Activated CD8-positive, alpha-beta memory T cell treated with anti-CD3 and anti-CD28 coated beads for 24 hours (primary cell): Measurements from ENCODE around the gene AUTS2.
"Not testable (repeated sequence)": the region's sequence is repeated elsewhere in the genome, so short reads cannot be mapped to it uniquely, and the experiment has no call there.

Experiments used
- DNase-seq: peaks from one replicate; pipeline ENCODE4 v3.0.0-alpha.2; 2020

AUTS2 gene

GRCh38 chr7:70343519-70343918, 745.2 kb downstream of the AUTS2 start:
- DNase-seq = no peak

GRCh38 chr7:70344726-70345125, 746.5 kb downstream of the AUTS2 start:
- DNase-seq = no peak

GRCh38 chr7:70346844-70347462, 748.7 kb downstream of the AUTS2 start:
- DNase-seq = no peak

GRCh38 chr7:70347463-70348254, 749.4 kb downstream of the AUTS2 start:
- no peak for DNase-seq

- DNase-seq = no peak
These were observed 750.8 kb downstream of the AUTS2 start for GRCh38 chr7:70349031-70349430.

GRCh38 chr7:70349819-70350218, 751.5 kb downstream of the AUTS2 start:
- no peak for DNase-seq

GRCh38 chr7:70352088-70352487, 753.8 kb downstream of the AUTS2 start:
- DNase-seq = no peak

GRCh38 chr7:70352906-70353305, 754.6 kb downstream of the AUTS2 start:
- DNase-seq = no peak

GRCh38 chr7:70353330-70353945, 755.2 kb downstream of the AUTS2 start:
- DNase-seq = no peak

- DNase-seq = no peak
These were observed 755.7 kb downstream of the AUTS2 start for GRCh38 chr7:70353946-70354335.

GRCh38 chr7:70354409-70355169, 756.3 kb downstream of the AUTS2 start:
- DNase-seq = no peak

GRCh38 chr7:70355198-70356020, 757.1 kb downstream of the AUTS2 start:
- DNase-seq = no peak

- DNase-seq = no peak
These were observed 758.0 kb downstream of the AUTS2 start for GRCh38 chr7:70356085-70356786.

GRCh38 chr7:70356787-70357328, 758.6 kb downstream of the AUTS2 start:
- no peak for DNase-seq

- DNase-seq = no peak
These were observed 762.3 kb downstream of the AUTS2 start for GRCh38 chr7:70360557-70360956.

GRCh38 chr7:70361821-70362220, 763.5 kb downstream of the AUTS2 start:
- no peak for DNase-seq

- not testable (repeated sequence) for DNase-seq
These were observed 766.1 kb downstream of the AUTS2 start for GRCh38 chr7:70364393-70364792.

GRCh38 chr7:70371652-70372051, 773.4 kb downstream of the AUTS2 start:
- DNase-seq = no peak

- no peak for DNase-seq
These were observed 774.7 kb downstream of the AUTS2 start for GRCh38 chr7:70372768-70373515.

GRCh38 chr7:70374772-70375533, 776.7 kb downstream of the AUTS2 start:
- no peak for DNase-seq
